K562 (cell line): ENCODE data around the gene RPRML. TPM values are rescaled to one million over a fixed set of nuclear protein-coding genes. Genes with fewer than 3 reads are reported as not detected.

Experiments used
- ATAC-seq: fragments of 200-7000 bp; cut with Tn5 transposase; 3 replicates; pipeline ENCODE4 v1.9.1; 2020; ENCODE audit warnings: moderate library complexity
- BruUV-seq: library from RNA; stranded (reverse); fragments of 400-500 nt; replicated peaks from 2 replicates; lab custom pipeline; 2021; lab: Mats Ljungman, UMichigan
- CTCF ChIA-PET: fragments of 300-600 bp; formaldehyde crosslinking; extraction: SDS; loops from one replicate; lab custom pipeline; 2021; ENCODE audit warnings: low intra/inter-chr PET ratio; lab: Yijun Ruan, JAX
- POLR2A ChIA-PET: fragments of 300-600, 350-650 bp; sonication (Branson Sonifier 250); formaldehyde crosslinking; extraction: SDS; loops from one replicate; lab custom pipeline; 2021; ENCODE audit warnings: antibody characterized with exemption, inconsistent platforms; lab: Yijun Ruan, JAX
- DNase-seq, 4 experiments: peaks; one replicate each; pipeline versions ENCODE4 v3.0.0 to v3.0.0-alpha.2; 2011 to 2018; ENCODE audit warnings: low spot score in 3 of 4, mixed read lengths in 3 of 4; ENCODE audit errors: extremely low read depth in 1 of 4
- FAIRE-seq: peaks from 2 replicates; lab custom pipeline; 2011; peaks lifted over from hg19 to GRCh38; lab: Jason Lieb, UNC
- H2AFZ ChIP-seq: 2 replicates; pipeline ENCODE4 v1.6.0; 2011; ENCODE audit warnings: low read depth, low read length, control low read depth, inconsistent platforms
- H3K27ac ChIP-seq: fragments of 200-600 bp; 3 replicates; pipeline ENCODE4 v1.8.0; 2011; ENCODE audit warnings: low read depth, mild to moderate bottlenecking, control low read depth, inconsistent platforms, low read length, moderate library complexity, mixed read lengths; ENCODE audit errors: extremely low read depth
- H3K27me3 ChIP-seq, 2 experiments: fragments of 300-600 bp in 1 of 2; 2 replicates in 1 of 2; 3 replicates in 1 of 2; pipeline versions ENCODE4 v1.6.0 to v1.8.0; 2011; ENCODE audit warnings: inconsistent platforms in 2 of 2, low read length in 2 of 2, mild to moderate bottlenecking in 1 of 2, mixed read lengths in 1 of 2, moderate library complexity in 1 of 2; ENCODE audit not compliant: control insufficient read depth in 2 of 2, insufficient read depth in 2 of 2
- H3K36me3 ChIP-seq: fragments of 300-600 bp; 3 replicates; pipeline ENCODE4 v1.8.0; 2011; ENCODE audit warnings: mild to moderate bottlenecking, low read length, inconsistent platforms; ENCODE audit not compliant: control insufficient read depth, insufficient read depth
- H3K4me1 ChIP-seq, 2 experiments: fragments of 200-600 bp in 1 of 2; replicated peaks in 1 of 2; 2 replicates in 1 of 2; 3 replicates in 1 of 2; pipeline versions ENCODE4 v1.5.1 to v1.8.0; 2011; ENCODE audit warnings: inconsistent platforms in 2 of 2, low read length in 2 of 2, mild to moderate bottlenecking in 1 of 2, mixed read lengths in 1 of 2, moderate library complexity in 1 of 2; ENCODE audit not compliant: control insufficient read depth in 2 of 2, insufficient read depth in 2 of 2
- H3K4me2 ChIP-seq: 2 replicates; pipeline ENCODE4 v1.6.1; 2011; ENCODE audit warnings: low read length, control low read depth, inconsistent platforms, mixed read lengths; ENCODE audit not compliant: insufficient read depth
- H3K4me3 ChIP-seq: fragments of 200-600 bp; sonication (generic), shearing (Covaris generic); 2 replicates; pipeline ENCODE4 v1.5.1; 2016; ENCODE audit warnings: control low read depth, inconsistent platforms
- H3K79me2 ChIP-seq: fragments of 200-600 bp; 3 replicates; pipeline ENCODE4 v1.8.0; 2011; ENCODE audit warnings: low read length, inconsistent platforms; ENCODE audit not compliant: control insufficient read depth, insufficient read depth
- H3K9ac ChIP-seq, 2 experiments: 2 replicates each; pipeline versions ENCODE4 v1.6.0 to v1.6.1; 2011; ENCODE audit warnings: low read depth in 2 of 2, low read length in 2 of 2, control low read depth in 1 of 2, inconsistent platforms in 1 of 2, mild to moderate bottlenecking in 1 of 2, mixed read lengths in 1 of 2; ENCODE audit not compliant: insufficient read depth in 1 of 2
- H3K9me1 ChIP-seq: one replicate; pipeline ENCODE4 v1.6.0; 2011; ENCODE audit warnings: inconsistent platforms, mild to moderate bottlenecking, low read length, moderate library complexity; ENCODE audit not compliant: control insufficient read depth, insufficient read depth
- H3K9me3 ChIP-seq: replicated peaks from 2 replicates; pipeline ENCODE4 v1.5.1; 2011; ENCODE audit warnings: low read depth, low read length, inconsistent platforms; ENCODE audit not compliant: control insufficient read depth, insufficient read depth
- H4K20me1 ChIP-seq: replicated peaks from 2 replicates; pipeline ENCODE4 v1.6.1; 2011; ENCODE audit warnings: low read length, inconsistent platforms, mixed read lengths; ENCODE audit not compliant: control insufficient read depth, insufficient read depth
- DIDO1 ChIP-seq: fragments of 450-650 bp; IDR thresholded peaks from 2 replicates; pipeline ENCODE4 v1.6.1; 2016; ENCODE audit warnings: low read depth, missing biosample characterization, missing genetic modification characterization
- DNMT1 ChIP-seq: fragments of 450-650 bp; IDR thresholded peaks from 2 replicates; pipeline ENCODE4 v1.6.1; 2016; ENCODE audit warnings: antibody characterized with exemption, mild to moderate bottlenecking
- FOXJ2 ChIP-seq: fragments of 200-800 bp; sonication (Bioruptor generic); IDR thresholded peaks from 2 replicates; pipeline ENCODE4 v1.6.1; 2016; ENCODE audit warnings: missing genetic modification characterization, missing compliant biosample characterization
- FOXO4 ChIP-seq: fragments of 450-650 bp; formaldehyde crosslinking; IDR thresholded peaks from 2 replicates; pipeline ENCODE4 v1.4.0; 2020; ENCODE audit warnings: mild to moderate bottlenecking, moderate library complexity
- HNRNPUL1 ChIP-seq: fragments of 200-400 bp; formaldehyde crosslinking; IDR thresholded peaks from 2 replicates; pipeline ENCODE4 v1.6.1; 2017; ENCODE audit warnings: low read length
- ID3 ChIP-seq, 2 experiments: fragments of 250-450 bp in 1 of 2; fragments of 450-650 bp in 1 of 2; sonication (Bioruptor Pico) in 1 of 2; IDR thresholded peaks; 2 replicates each; pipeline versions ENCODE4 v1.6.1 to v1.8.0; 2016 to 2021; ENCODE audit warnings: mild to moderate bottlenecking in 2 of 2, moderate library complexity in 2 of 2, missing compliant biosample characterization in 1 of 2, missing genetic modification characterization in 1 of 2
- ILK ChIP-seq: fragments of 450-650 bp; IDR thresholded peaks from 2 replicates; pipeline ENCODE4 v1.6.1; 2016; ENCODE audit warnings: missing genetic modification characterization, low read depth, mild to moderate bottlenecking, missing compliant biosample characterization, moderate library complexity, borderline replicate concordance
- IRF1 ChIP-seq: sonication (generic); formaldehyde crosslinking; IDR thresholded peaks from 2 replicates; pipeline ENCODE4 v1.8.0; 2022; ENCODE audit warnings: missing genetic modification reagents, mild to moderate bottlenecking, borderline replicate concordance
- KDM1A ChIP-seq, 2 experiments: fragments of 450-650 bp; IDR thresholded peaks; 2 replicates each; pipeline ENCODE4 v1.6.1; 2016; ENCODE audit warnings: mild to moderate bottlenecking in 2 of 2
- RB1 ChIP-seq: fragments of 450-650 bp; IDR thresholded peaks from 2 replicates; pipeline ENCODE4 v1.6.1; 2017; ENCODE audit warnings: low read depth, mild to moderate bottlenecking
- SMAD1 ChIP-seq: fragments of 150-350 bp; IDR thresholded peaks from 2 replicates; pipeline ENCODE4 v1.6.1; 2014; ENCODE audit warnings: low read length, low read depth; ENCODE audit not compliant: partially characterized antibody
- SMARCA4 ChIP-seq: fragments of 450-650 bp; IDR thresholded peaks from 2 replicates; pipeline ENCODE4 v1.6.1; 2016
- TAF15 ChIP-seq: fragments of 200-400 bp; formaldehyde crosslinking; IDR thresholded peaks from 2 replicates; pipeline ENCODE4 v1.6.1; 2017; ENCODE audit warnings: mild to moderate bottlenecking, low read depth, low read length, moderate library complexity
- ZBTB17 ChIP-seq: fragments of 450-650 bp; formaldehyde crosslinking; IDR thresholded peaks from 2 replicates; pipeline ENCODE4 v1.4.0; 2020; ENCODE audit warnings: mild to moderate bottlenecking
- ZBTB49 ChIP-seq: sonication (generic); formaldehyde crosslinking; IDR thresholded peaks from 2 replicates; pipeline ENCODE4 v1.8.0; 2022; ENCODE audit warnings: missing genetic modification reagents, mild to moderate bottlenecking, borderline replicate concordance
- ZKSCAN8 ChIP-seq: fragments of 200-800 bp; sonication (Bioruptor generic); IDR thresholded peaks from 2 replicates; pipeline ENCODE4 v1.6.1; 2016; ENCODE audit warnings: missing genetic modification characterization, missing compliant biosample characterization
- ZNF699 ChIP-seq: fragments of 250-450 bp; sonication (Bioruptor Pico); IDR thresholded peaks from 2 replicates; pipeline ENCODE4 v1.8.0; 2021; ENCODE audit warnings: mild to moderate bottlenecking, moderate library complexity; ENCODE audit not compliant: insufficient replicate concordance
- in situ Hi-C: fragments of 300-500 bp; cut with MboI; formaldehyde crosslinking; loops from 4 replicates; pipeline ENCODE4 v1.15.0; 2018; ENCODE audit warnings: inconsistent platforms, mixed read lengths
- intact Hi-C: fragments of 100-400 bp; cut with micrococcal nuclease; formaldehyde crosslinking; loops from 2 replicates; pipeline ENCODE4 v1.14.2; 2022
- polyA plus RNA-seq, 8 experiments: library from polyadenylated mRNA; depleted of rRNA in 4 of 8; stranded (reverse) in 5 of 8; unstranded in 3 of 8; fragments of >200 nt; fragmentation: Nextera tagmentation in 2 of 8; fragmentation: Illumina TruSeq in 1 of 8; extraction: Ambion mirVana in 2 of 8; extraction: Trizol in 1 of 8; gene quantifications; 2 replicates each; pipeline versions ENCODE4 v1.2.1 to v1.2.3, GENCODE V29; 2011 to 2014; ENCODE audit warnings: inconsistent platforms in 1 of 8, missing spikeins in 1 of 8
- total RNA-seq, 7 experiments: library from RNA; depleted of rRNA in 6 of 7; stranded (reverse); fragments of >200 nt in 6 of 7; fragmentation: Illumina TruSeq in 2 of 7; extraction: Trizol in 2 of 7; gene quantifications; 2 replicates each; pipeline versions ENCODE4 v1.2.1 to v1.2.3, GENCODE V29; 2011 to 2021; ENCODE audit warnings: low replicate concordance in 1 of 7

RPRML gene
- total and polyA plus RNA-seq, 9 of the 15 experiments (the other 6 are each of a cell fraction or from before 2014, with no cell fraction given) = not detected

- TF ChIP-seq RB1 (no peak), HNRNPUL1 (no peak), FOXJ2 (tag) (no peak), FOXO4 (CRISPR knock-in tag) (no peak), ZBTB17 (CRISPR knock-in tag) (no peak)
These were observed 34.3 kb upstream of the RPRML start (continued) for GRCh38 chr17:47013341-47013740.

GRCh38 chr17:47012457-47012856, 33.4 kb upstream of the RPRML start:
- POLR2A ChIA-PET = no interaction called here
- in situ Hi-C loops = loop anchor here (10.0 kb wide), 1 partner anchor 498 kb away; the partner anchor contains the start of gene LRRC37A2
- FAIRE-seq (no peak), ATAC-seq (no peak), DNase-seq (no peak)
- H3K9me3 ChIP-seq = no peaks in the 10 kb centered on the region
- H3K4me2 ChIP-seq = no peak overlapping the region
- no peak overlapping the region for H3K27ac ChIP-seq
- H3K36me3 ChIP-seq = no peaks in the 10 kb centered on the region
- no peaks in the 10 kb centered on the region for H4K20me1 ChIP-seq
- H2AFZ ChIP-seq = no peak overlapping the region
- no peak overlapping the region for H3K9ac ChIP-seq
- intact Hi-C loops = no loop called here
- CTCF ChIA-PET = no interaction called here
- H3K79me2 ChIP-seq = no peaks in the 10 kb centered on the region
- no peaks in the 10 kb centered on the region for H3K9me1 ChIP-seq
- no peak overlapping the region for H3K4me3 ChIP-seq
- no TSS peak for BruUV-seq
- H3K27me3 ChIP-seq = no peaks in the 10 kb centered on the region
- H3K4me1 ChIP-seq = peaks cover 0 to 3% of the 10 kb centered on the region in 2 experiments; a peak in 1 of 5 replicates
- TF ChIP-seq ZBTB49 = no peak
- no peak for TF ChIP-seq ZKSCAN8 (CRISPR knock-in tag)
- TF ChIP-seq DIDO1 = no peak
- no peak for TF ChIP-seq IRF1 (CRISPR knock-in tag)
- TF ChIP-seq TAF15 = no peak
- no peak for TF ChIP-seq ZNF699 (CRISPR knock-in tag)
- no peak for TF ChIP-seq ID3 (CRISPR knock-in tag; IDR thresholded peaks at IDR 0.05)
- no peak for TF ChIP-seq ID3 (tag; IDR thresholded peaks at IDR 0.05)
- no peak for TF ChIP-seq SMAD1
- no peak for TF ChIP-seq SMARCA4
- no peak for TF ChIP-seq KDM1A (IDR thresholded peaks at IDR 0.05)
- TF ChIP-seq ILK (tag) = no peak
- TF ChIP-seq DNMT1 = no peak
